BE2C (cell line): ENCODE results near the gene MYF5.

Experiments used
- DNase-seq: peaks from one replicate; pipeline ENCODE4 v3.0.0-alpha.2; 2020
- H3K27me3 ChIP-seq: fragments of 250-450 bp; sonication (Bioruptor Pico); 2 replicates; pipeline ENCODE4 v1.5.1; 2020; ENCODE audit warnings: mild to moderate bottlenecking
- H3K36me3 ChIP-seq: fragments of 250-450 bp; sonication (Bioruptor Pico); 2 replicates; pipeline ENCODE4 v1.5.1; 2020; ENCODE audit warnings: mild to moderate bottlenecking
- H3K4me1 ChIP-seq: fragments of 250-450 bp; sonication (Bioruptor Pico); 2 replicates; pipeline ENCODE4 v1.5.1; 2020
- H3K4me3 ChIP-seq: 2 replicates; pipeline ENCODE4 v1.5.1; 2011; ENCODE audit warnings: low read depth, low read length
- H3K9me3 ChIP-seq: fragments of 250-450 bp; sonication (Bioruptor Pico); 2 replicates; pipeline ENCODE4 v1.5.1; 2020
- TF ChIP-seq, protein P1 (sequence below): IDR thresholded peaks from 2 replicates; pipeline ENCODE4 v1.5.1; 2012; ENCODE audit warnings: mild to moderate bottlenecking, low read depth, low read length

MYF5 gene

DNA sequence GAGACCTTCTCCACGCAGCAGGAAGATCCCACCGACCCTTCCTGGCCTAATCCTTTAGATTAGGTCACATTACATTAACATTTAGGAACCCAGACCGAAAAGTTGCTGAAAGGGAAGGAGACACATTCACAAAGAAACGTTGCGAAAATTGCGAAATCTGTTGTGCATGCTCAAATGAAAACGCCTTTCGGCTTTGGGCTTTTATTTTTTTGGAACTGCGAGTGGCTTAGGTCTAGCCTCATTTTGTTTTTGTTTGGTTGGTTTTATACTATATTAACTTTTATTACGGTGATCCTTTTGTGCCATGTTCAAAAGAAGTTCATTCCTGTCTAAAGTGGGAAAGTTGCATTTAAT lies 7.8 kb upstream of the MYF5 start:
- peaks cover 2% of the 10 kb centered on the region; the same call in 1 of the 2 replicates for H3K27me3 ChIP-seq
- H3K36me3 ChIP-seq, result no peaks in the 10 kb centered on the region
- H3K4me3 ChIP-seq, result no peak overlapping the region
- no peaks in the 10 kb centered on the region for H3K9me3 ChIP-seq
- DNase-seq, result no peak
- TF ChIP-seq, protein P1, sequence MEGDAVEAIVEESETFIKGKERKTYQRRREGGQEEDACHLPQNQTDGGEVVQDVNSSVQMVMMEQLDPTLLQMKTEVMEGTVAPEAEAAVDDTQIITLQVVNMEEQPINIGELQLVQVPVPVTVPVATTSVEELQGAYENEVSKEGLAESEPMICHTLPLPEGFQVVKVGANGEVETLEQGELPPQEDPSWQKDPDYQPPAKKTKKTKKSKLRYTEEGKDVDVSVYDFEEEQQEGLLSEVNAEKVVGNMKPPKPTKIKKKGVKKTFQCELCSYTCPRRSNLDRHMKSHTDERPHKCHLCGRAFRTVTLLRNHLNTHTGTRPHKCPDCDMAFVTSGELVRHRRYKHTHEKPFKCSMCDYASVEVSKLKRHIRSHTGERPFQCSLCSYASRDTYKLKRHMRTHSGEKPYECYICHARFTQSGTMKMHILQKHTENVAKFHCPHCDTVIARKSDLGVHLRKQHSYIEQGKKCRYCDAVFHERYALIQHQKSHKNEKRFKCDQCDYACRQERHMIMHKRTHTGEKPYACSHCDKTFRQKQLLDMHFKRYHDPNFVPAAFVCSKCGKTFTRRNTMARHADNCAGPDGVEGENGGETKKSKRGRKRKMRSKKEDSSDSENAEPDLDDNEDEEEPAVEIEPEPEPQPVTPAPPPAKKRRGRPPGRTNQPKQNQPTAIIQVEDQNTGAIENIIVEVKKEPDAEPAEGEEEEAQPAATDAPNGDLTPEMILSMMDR, result no peak
- no peaks in the 10 kb centered on the region for H3K4me1 ChIP-seq

DNA sequence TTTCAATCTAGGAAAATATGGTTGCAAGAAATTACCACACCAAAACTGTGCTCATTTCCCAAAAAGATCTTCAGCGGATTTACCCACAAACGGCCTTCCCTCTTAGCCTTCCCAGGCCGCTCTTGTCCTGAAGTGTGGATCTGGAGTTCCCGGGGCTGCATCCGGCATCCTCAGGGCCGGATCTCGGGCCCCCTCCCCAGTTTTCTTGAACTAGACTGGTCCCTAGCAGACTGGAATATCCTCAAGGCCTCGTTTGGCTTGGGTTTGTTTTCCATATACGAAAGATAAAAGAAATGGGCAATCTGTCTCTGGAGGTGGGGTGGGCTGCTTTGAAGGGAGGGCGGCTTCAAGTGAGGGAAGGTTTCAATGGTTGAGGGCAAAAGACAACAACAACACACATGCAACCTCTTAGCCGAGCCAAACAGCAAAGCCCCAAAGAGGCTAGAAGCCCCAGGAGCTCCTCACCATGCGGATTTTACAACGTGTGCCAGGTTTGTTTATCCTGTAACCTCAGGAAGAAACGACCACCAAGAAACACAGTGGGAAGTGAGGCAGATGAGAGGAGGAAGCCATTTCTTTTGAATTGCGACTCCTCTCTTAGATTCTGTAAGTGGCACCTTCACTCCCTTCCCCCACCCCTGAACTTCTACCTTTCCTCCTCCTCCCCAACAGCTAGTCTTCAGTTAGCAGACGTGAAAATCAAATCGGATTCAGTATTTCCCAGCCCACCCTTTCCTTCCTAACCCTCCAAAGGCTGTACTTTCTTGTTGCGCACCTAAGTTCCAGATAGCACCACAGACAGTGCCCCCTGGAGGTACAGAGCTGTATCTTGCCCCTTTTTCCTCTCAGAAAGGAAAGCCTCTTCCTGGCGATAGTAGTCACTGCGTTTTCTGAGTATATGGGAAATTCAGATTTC lies 6.6 kb upstream of the MYF5 start:
- Histone ChIP-seq H3K4me1 (no peaks in the 10 kb centered on the region), H3K36me3 (no peaks in the 10 kb centered on the region), H3K9me3 (no peaks in the 10 kb centered on the region), H3K27me3 (peaks cover 10% of the 10 kb centered on the region), H3K4me3 (no peak overlapping the region)
- DNase-seq, result no peak
- TF ChIP-seq, protein P1, result peak; percentile 75

DNA sequence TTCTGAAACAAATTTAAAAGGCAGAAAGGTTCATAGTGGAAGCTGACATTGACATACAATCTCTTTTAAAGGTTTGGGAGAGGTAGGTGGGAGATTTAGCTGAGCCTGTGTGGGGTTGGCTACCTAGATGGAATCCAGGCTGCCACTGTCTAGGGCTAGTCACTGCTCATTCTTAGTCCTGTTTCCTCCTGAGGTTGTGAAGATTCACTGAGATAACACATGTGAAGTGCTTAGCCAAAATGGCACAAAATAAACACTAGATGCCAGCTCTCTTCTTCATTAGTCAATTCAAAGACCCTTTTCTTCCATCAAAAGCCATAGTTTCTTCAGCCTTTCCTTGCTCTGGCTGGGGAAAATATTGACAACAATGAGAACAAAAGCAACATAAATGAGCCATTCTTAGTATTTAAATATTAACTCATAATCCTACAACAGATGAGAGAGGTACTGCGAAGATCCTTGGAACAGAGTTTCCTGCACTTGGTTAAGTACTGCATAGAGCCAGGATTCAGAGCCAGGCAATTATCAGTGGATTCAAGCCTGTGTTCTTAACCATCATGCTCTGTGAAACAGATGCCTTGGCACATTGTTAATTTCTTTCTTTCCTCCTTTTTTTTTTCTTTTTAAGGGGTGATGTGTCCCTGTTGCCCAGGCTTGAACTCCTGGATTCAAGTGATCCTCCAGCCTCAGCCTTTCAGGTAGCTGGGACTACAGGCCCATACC lies 5.8 kb upstream of the MYF5 start:
- no peak for DNase-seq
- Histone ChIP-seq H3K9me3 (no peaks in the 10 kb centered on the region), H3K4me3 (no peak overlapping the region), H3K4me1 (no peaks in the 10 kb centered on the region), H3K36me3 (no peaks in the 10 kb centered on the region), H3K27me3 (peaks cover 18% of the 10 kb centered on the region)
- TF ChIP-seq, protein P1, result no peak

DNA sequence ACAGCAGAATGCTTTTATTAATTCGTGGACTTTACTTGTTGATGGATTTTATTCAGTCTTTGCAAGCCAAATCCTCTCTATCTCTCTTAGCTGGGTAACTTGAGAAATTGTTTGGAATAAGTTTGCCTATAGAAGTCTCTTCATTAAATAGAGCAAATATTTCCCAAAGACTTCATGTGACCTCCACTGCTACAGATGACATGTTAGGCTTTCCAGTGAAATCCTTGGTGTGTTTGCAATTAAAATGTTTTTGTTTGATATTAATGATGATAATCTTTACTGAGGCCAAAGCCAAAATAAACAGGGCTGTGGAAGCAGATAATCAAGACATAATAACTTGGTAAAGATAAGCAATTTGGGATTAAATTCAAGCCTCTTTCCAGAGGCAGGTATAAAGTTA lies 4.8 kb upstream of the MYF5 start:
- H3K4me1 ChIP-seq, result no peaks in the 10 kb centered on the region
- TF ChIP-seq, protein P1, result no peak
- no peak for DNase-seq

DNA sequence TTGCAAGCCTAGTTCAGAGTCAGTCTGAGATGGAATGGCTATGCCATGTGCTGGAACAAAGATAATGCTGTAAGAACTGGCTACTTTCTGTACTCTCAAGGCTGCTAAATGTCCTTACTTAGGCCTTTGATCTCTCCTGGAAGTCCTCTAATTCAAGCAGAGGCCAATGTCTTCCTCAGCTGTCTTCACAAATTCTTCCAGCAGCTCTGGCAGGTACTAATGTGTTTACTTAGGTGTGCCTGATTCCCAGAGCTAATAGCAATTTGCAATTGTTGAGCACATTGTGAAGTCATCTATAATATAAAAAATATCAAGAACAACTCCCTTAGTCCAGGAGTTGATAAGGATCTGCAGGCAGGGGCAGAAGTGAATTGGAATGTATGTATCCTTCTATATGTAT lies 3.8 kb upstream of the MYF5 start:
- no peak for DNase-seq
- TF ChIP-seq, protein P1, result no peak
- H3K9me3 ChIP-seq, result no peaks in the 10 kb centered on the region
- H3K36me3 ChIP-seq, result no peaks in the 10 kb centered on the region
- H3K4me1 ChIP-seq, result no peaks in the 10 kb centered on the region
- H3K4me3 ChIP-seq, result no peak overlapping the region
- H3K27me3 ChIP-seq, result peaks cover 38% of the 10 kb centered on the region

More for the DNA sequence above, 4.8 kb upstream of the MYF5 start:
- Histone ChIP-seq H3K4me3 (no peak overlapping the region), H3K36me3 (no peaks in the 10 kb centered on the region), H3K9me3 (no peaks in the 10 kb centered on the region), H3K27me3 (peaks cover 28% of the 10 kb centered on the region)

DNA sequence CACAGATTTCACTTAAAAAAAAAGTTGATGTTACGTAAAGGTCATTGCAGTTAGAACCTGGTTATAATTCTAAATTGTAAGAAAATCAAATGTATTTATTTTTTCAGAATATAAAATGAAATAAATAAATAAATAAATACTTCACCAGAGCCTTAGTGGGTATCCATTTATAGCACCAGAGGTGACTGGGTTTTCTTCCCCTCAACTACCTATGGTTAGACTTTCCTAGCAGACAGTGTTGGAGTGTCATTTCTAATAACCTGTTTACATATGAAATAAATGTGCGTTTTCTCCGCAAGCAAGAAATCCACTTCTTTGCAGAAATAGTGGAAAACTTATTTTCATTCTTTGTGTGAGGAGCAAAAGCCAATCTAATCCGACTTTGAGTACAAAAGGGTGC lies 3.3 kb upstream of the MYF5 start:
- TF ChIP-seq, protein P1, result no peak
- DNase-seq, result no peak
- no peaks in the 10 kb centered on the region for H3K4me1 ChIP-seq
- H3K36me3 ChIP-seq, result no peaks in the 10 kb centered on the region
- H3K27me3 ChIP-seq, result peaks cover 43% of the 10 kb centered on the region
- no peak overlapping the region for H3K4me3 ChIP-seq
- no peaks in the 10 kb centered on the region for H3K9me3 ChIP-seq
